Measurements from ENCODE around the gene SLC5A11. TPM values are rescaled to one million over a fixed set of nuclear protein-coding genes. Genes with fewer than 3 reads are reported as not detected.

Gene SLC5A11
- total and polyA plus RNA-seq, 2 experiments from 2014 or later = 1.2 to 1.7 TPM

- DNase-seq (ENCODE audit: low spot score) = no peak
- no peaks in the 10 kb centered on the region for H3K27me3 ChIP-seq
- H3K79me2 ChIP-seq = no peaks in the 10 kb centered on the region
- H3K4me1 ChIP-seq (ENCODE audit: insufficient read depth) = no peaks in the 10 kb centered on the region
- no peaks in the 10 kb centered on the region for H3K9me3 ChIP-seq (ENCODE audit: low read depth)
- no peak overlapping the region for H2AFZ ChIP-seq
- no peaks in the 10 kb centered on the region for H3K9me2 ChIP-seq (replicated peaks; ENCODE audit: insufficient read depth)
- no peaks in the 10 kb centered on the region for H3K36me3 ChIP-seq (replicated peaks; ENCODE audit: insufficient read depth, low read depth)
- H3K4me3 ChIP-seq = no peak overlapping the region
- H3K27ac ChIP-seq = no peak overlapping the region
- no peaks in the 10 kb centered on the region for H4K20me1 ChIP-seq (ENCODE audit: insufficient read depth, poor library complexity, severe bottlenecking)
- TF ChIP-seq CTCF (IDR thresholded peaks at IDR 0.05; ENCODE audit: poor library complexity) (no peak), EZH2phosphoT487 (IDR thresholded peaks at IDR 0.05; ENCODE audit: low read depth, severe bottlenecking, unreplicated experiment) (no peak), EZH2 (IDR thresholded peaks at IDR 0.05; ENCODE audit: borderline replicate concordance) (no peak)
- no peak overlapping the region for H3K4me2 ChIP-seq
- 93% methylated on average over 4 of the region's 4 CpGs for WGBS (ENCODE audit: low lambda C conversion rate, missing lambda C conversion rate)
Observed at GRCh38 chr16:24936151-24936550, 90.4 kb downstream of the SLC5A11 start.

GRCh38 chr16:24939224-24939623 is 93.5 kb downstream of the SLC5A11 start:
- 98% methylated on average over 14 of the region's 14 CpGs for WGBS (ENCODE audit: low lambda C conversion rate, missing lambda C conversion rate)
- no peaks in the 10 kb centered on the region for H3K79me2 ChIP-seq
- no peaks in the 10 kb centered on the region for H3K4me1 ChIP-seq (ENCODE audit: insufficient read depth)

GRCh38 chr16:24939738-24940137 is 94.0 kb downstream of the SLC5A11 start:
- H3K27me3 ChIP-seq = no peaks in the 10 kb centered on the region
- no peak for DNase-seq (ENCODE audit: low spot score)
- H2AFZ ChIP-seq = no peak overlapping the region
- H3K4me2 ChIP-seq = no peak overlapping the region
- no peak overlapping the region for H3K4me3 ChIP-seq
- H3K36me3 ChIP-seq (replicated peaks; ENCODE audit: insufficient read depth, low read depth) = no peaks in the 10 kb centered on the region
- WGBS (ENCODE audit: low lambda C conversion rate, missing lambda C conversion rate) = 98% methylated on average over 2 of the region's 2 CpGs
- TF ChIP-seq EZH2phosphoT487 (IDR thresholded peaks at IDR 0.05; ENCODE audit: low read depth, severe bottlenecking, unreplicated experiment) = no peak
- TF ChIP-seq CTCF (IDR thresholded peaks at IDR 0.05; ENCODE audit: poor library complexity) = no peak
- TF ChIP-seq EZH2 (IDR thresholded peaks at IDR 0.05; ENCODE audit: borderline replicate concordance) = no peak
- no peak overlapping the region for H3K27ac ChIP-seq
- H3K79me2 ChIP-seq = no peaks in the 10 kb centered on the region
- no peaks in the 10 kb centered on the region for H3K9me2 ChIP-seq (replicated peaks; ENCODE audit: insufficient read depth)
- H3K4me1 ChIP-seq (ENCODE audit: insufficient read depth) = no peaks in the 10 kb centered on the region
- H4K20me1 ChIP-seq (ENCODE audit: insufficient read depth, poor library complexity, severe bottlenecking) = no peaks in the 10 kb centered on the region
- no peaks in the 10 kb centered on the region for H3K9me3 ChIP-seq (ENCODE audit: low read depth)

More at GRCh38 chr16:24939224-24939623, 93.5 kb downstream of the SLC5A11 start:
- no peak overlapping the region for H3K27ac ChIP-seq
- no peak for DNase-seq (ENCODE audit: low spot score)
- H3K9me3 ChIP-seq (ENCODE audit: low read depth) = no peaks in the 10 kb centered on the region
- H4K20me1 ChIP-seq (ENCODE audit: insufficient read depth, poor library complexity, severe bottlenecking) = no peaks in the 10 kb centered on the region
- H3K4me2 ChIP-seq = no peak overlapping the region
- H3K4me3 ChIP-seq = no peak overlapping the region
- H3K27me3 ChIP-seq = no peaks in the 10 kb centered on the region
- H2AFZ ChIP-seq = no peak overlapping the region
- H3K36me3 ChIP-seq (replicated peaks; ENCODE audit: insufficient read depth, low read depth) = no peaks in the 10 kb centered on the region
- no peaks in the 10 kb centered on the region for H3K9me2 ChIP-seq (replicated peaks; ENCODE audit: insufficient read depth)
- TF ChIP-seq EZH2 (IDR thresholded peaks at IDR 0.05; ENCODE audit: borderline replicate concordance) (no peak), CTCF (IDR thresholded peaks at IDR 0.05; ENCODE audit: poor library complexity) (no peak), EZH2phosphoT487 (IDR thresholded peaks at IDR 0.05; ENCODE audit: low read depth, severe bottlenecking, unreplicated experiment) (no peak)

- TF ChIP-seq EZH2phosphoT487 (IDR thresholded peaks at IDR 0.05; ENCODE audit: low read depth, severe bottlenecking, unreplicated experiment) (no peak), EZH2 (IDR thresholded peaks at IDR 0.05; ENCODE audit: borderline replicate concordance) (no peak), CTCF (IDR thresholded peaks at IDR 0.05; ENCODE audit: poor library complexity) (no peak)
- 92% methylated on average over 7 of the region's 7 CpGs for WGBS (ENCODE audit: low lambda C conversion rate, missing lambda C conversion rate)
- no peak overlapping the region for H2AFZ ChIP-seq
- no peaks in the 10 kb centered on the region for H3K9me2 ChIP-seq (replicated peaks; ENCODE audit: insufficient read depth)
- no peaks in the 10 kb centered on the region for H3K36me3 ChIP-seq (replicated peaks; ENCODE audit: insufficient read depth, low read depth)
- DNase-seq (ENCODE audit: low spot score) = no peak
- H4K20me1 ChIP-seq (ENCODE audit: insufficient read depth, poor library complexity, severe bottlenecking) = no peaks in the 10 kb centered on the region
- H3K27ac ChIP-seq = no peak overlapping the region
- H3K4me3 ChIP-seq = no peak overlapping the region
- H3K27me3 ChIP-seq = no peaks in the 10 kb centered on the region
- H3K4me2 ChIP-seq = no peak overlapping the region
- H3K9me3 ChIP-seq (ENCODE audit: low read depth) = no peaks in the 10 kb centered on the region
- H3K79me2 ChIP-seq = no peaks in the 10 kb centered on the region
- H3K4me1 ChIP-seq (ENCODE audit: insufficient read depth) = no peaks in the 10 kb centered on the region
Observed at GRCh38 chr16:24943471-24943870, 97.7 kb downstream of the SLC5A11 start.

All from hepatocyte (in vitro differentiated cells).